ENCODE data around the gene NCKAP5L.

The NCKAP5L gene

GRCh38 chr12:49803693-49804450 lies 24.3 kb downstream of the NCKAP5L start:
- H3K27ac ChIP-seq: no peak overlapping the region
- H3K4me3 ChIP-seq: no peak overlapping the region

GRCh38 chr12:49801141-49802063 lies 26.8 kb downstream of the NCKAP5L start:
- H3K4me3 ChIP-seq: no peak overlapping the region
- no peak overlapping the region for H3K27ac ChIP-seq

GRCh38 chr12:49800421-49801140 lies 27.6 kb downstream of the NCKAP5L start:
- H3K4me3 ChIP-seq: no peak overlapping the region
- H3K27ac ChIP-seq: no peak overlapping the region

- Histone ChIP-seq H3K4me3 (no peak overlapping the region), H3K27ac (no peak overlapping the region)
These were observed 29.3 kb downstream of the NCKAP5L start for GRCh38 chr12:49798934-49799333.

GRCh38 chr12:49798248-49798647 lies 30.0 kb downstream of the NCKAP5L start:
- no peak overlapping the region for H3K4me3 ChIP-seq
- H3K27ac ChIP-seq: no peak overlapping the region

- Histone ChIP-seq H3K4me3 (no peak overlapping the region), H3K27ac (peak overlapping the region in 3 of 21 experiments; percentile 45 to 72 (median 55))
These were observed 30.8 kb downstream of the NCKAP5L start for GRCh38 chr12:49797449-49797776.

- Histone ChIP-seq H3K27ac (peak overlapping the region in 4 of 21 experiments; percentile 13 to 72 (median 50)), H3K4me3 (no peak overlapping the region)
These were observed 31.4 kb downstream of the NCKAP5L start for GRCh38 chr12:49796606-49797448.

- peak overlapping the region in 2 of 21 experiments; percentile 31 to 41 for H3K27ac ChIP-seq
- H3K4me3 ChIP-seq: no peak overlapping the region
These were observed 32.1 kb downstream of the NCKAP5L start for GRCh38 chr12:49796155-49796554.

GRCh38 chr12:49795654-49796105 lies 32.5 kb downstream of the NCKAP5L start:
- peak overlapping the region in 2 of 21 experiments; percentile 31 to 41 for H3K27ac ChIP-seq
- H3K4me3 ChIP-seq: no peak overlapping the region

- no peak overlapping the region for H3K4me3 ChIP-seq
- H3K27ac ChIP-seq: peak overlapping the region in 1 of 21 experiments; percentile 41
These were observed 33.2 kb downstream of the NCKAP5L start for GRCh38 chr12:49794811-49795653.

- Histone ChIP-seq H3K4me3 (no peak overlapping the region), H3K27ac (no peak overlapping the region)
These were observed 34.2 kb downstream of the NCKAP5L start for GRCh38 chr12:49794021-49794420.

- H3K27ac ChIP-seq: no peak overlapping the region
- no peak overlapping the region for H3K4me3 ChIP-seq
These were observed 34.6 kb downstream of the NCKAP5L start for GRCh38 chr12:49793620-49794019.

GRCh38 chr12:49792976-49793580 lies 35.1 kb downstream of the NCKAP5L start:
- Histone ChIP-seq H3K27ac (no peak overlapping the region), H3K4me3 (no peak overlapping the region)

- H3K27ac ChIP-seq: no peak overlapping the region
- no peak overlapping the region for H3K4me3 ChIP-seq
These were observed 35.8 kb downstream of the NCKAP5L start for GRCh38 chr12:49792181-49792970.

GRCh38 chr12:49791700-49792099 lies 36.5 kb downstream of the NCKAP5L start:
- Histone ChIP-seq H3K4me3 (no peak overlapping the region), H3K27ac (peak overlapping the region in 1 of 21 experiments; percentile 43)

GRCh38 chr12:49790741-49791555 lies 37.3 kb downstream of the NCKAP5L start:
- Histone ChIP-seq H3K27ac (no peak overlapping the region), H3K4me3 (no peak overlapping the region)
